GM19193 (cell line): ENCODE data around the gene ICAM2.

Source experiments
- POLR2A ChIP-seq: IDR thresholded peaks from 4 replicates; pipeline ENCODE4 v1.6.1; 2011; ENCODE audit not compliant: insufficient read depth, insufficient read length; ENCODE audit errors: extremely low read depth

ICAM2 gene

DNA sequence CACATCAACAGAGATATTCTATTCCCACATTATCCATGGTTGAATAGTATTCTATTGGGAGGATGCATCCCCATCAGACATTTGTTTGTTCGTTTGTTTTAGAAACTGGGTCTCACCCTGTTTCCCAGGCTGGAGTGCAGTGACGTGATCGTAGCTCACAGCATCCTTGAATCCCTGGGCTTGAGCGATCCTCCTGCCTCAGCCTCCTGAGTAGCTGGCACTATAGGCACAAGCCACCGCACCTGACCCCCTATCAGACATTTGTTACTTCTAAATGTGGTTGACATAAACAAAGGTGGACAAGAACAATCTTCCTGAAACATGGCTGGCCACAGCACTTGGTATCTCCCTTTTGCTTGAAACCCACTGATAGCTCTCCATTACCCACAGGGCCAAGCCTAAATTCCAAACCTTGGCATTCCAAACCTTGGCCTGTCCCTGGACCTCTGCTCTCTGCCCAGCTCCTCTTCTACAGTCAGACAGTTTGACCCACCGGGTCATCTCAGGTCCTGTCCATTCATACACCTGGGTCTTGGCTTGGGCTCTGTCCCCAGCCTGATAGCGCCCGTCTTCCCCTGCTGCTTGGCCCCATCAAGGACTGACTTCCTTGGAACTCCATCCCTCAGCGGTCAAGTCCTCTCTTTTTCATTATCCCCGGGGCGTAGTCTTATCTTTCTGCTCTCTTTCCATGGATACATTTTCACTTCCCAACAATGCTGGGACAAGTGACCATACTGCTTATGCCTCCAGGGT lies 23.8 kb downstream of the ICAM2 start:
- no peak for TF ChIP-seq POLR2A

DNA sequence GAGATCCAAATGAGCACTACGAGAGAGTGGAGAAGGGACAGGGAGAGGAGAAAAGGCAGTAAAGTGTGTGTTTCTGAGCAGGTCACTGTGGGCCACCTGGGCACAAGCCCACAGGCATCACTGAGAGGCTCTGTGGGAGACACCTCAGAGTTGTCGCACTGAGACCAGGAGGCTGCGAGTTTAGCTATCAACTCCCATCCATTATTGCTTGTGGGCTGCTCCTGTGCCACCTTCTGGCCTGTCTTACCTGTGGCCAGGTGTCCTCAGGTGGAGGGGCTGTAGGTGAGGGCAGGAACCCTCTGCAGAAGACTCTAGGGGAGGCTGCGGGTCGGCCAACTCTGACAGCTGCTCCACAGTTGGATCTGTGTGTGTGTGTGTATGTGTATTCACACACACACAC lies 24.8 kb downstream of the ICAM2 start:
- no peak for TF ChIP-seq POLR2A

- no peak for TF ChIP-seq POLR2A
These were observed 27.0 kb downstream of the ICAM2 start for GRCh38 chr17:63993368-63993985.

GRCh38 chr17:63991611-63992010 lies 28.8 kb downstream of the ICAM2 start:
- TF ChIP-seq POLR2A, result no peak

GRCh38 chr17:63989622-63990345 lies 30.6 kb downstream of the ICAM2 start:
- TF ChIP-seq POLR2A, result no peak

DNA sequence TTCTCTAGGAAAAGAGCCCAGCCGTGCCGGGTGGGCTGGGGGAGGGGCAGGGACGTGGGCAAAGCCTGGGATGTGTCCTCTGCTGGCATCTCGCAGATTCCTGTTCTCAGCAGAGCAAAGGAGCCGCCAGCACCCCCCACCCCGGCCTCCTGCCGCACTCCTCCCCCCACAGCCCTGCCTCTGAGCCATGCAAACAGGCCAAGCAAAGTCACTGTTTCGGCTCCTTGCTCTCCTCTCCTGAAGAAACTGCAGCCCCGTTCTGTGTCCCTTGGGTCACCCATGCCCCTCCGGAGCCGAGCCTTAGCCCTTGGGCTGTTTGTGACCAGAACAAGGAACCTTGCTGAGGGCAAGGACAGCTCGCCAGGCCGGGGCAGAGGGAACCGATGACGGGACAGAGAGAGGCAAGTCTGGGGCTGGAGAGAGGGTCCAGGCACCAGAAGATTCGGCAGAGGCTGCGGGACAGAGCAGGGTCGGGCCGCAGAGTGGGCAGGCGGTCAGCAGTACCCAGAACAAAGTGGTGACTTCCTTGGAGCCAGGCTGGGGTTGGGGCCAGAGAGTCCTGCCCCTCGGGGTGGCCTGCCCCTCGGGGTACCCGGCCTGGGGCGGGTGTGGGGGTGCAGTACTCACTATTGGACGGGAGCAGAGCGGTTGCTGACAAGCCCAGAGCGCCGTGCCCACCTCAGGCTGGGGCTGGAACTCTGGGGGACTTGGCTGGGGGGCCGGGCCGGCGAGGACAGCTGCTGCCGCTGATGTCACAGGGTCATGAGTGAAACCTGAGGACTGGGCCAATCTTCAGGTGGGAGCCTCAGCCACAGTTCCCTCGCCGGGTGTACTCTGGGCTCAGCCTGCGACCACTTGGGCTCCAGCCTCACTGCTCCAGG lies 31.5 kb downstream of the ICAM2 start:
- no peak for TF ChIP-seq POLR2A

- no peak for TF ChIP-seq POLR2A
These were observed 32.3 kb downstream of the ICAM2 start for GRCh38 chr17:63988127-63988478.

- no peak for TF ChIP-seq POLR2A
These were observed 33.0 kb downstream of the ICAM2 start for GRCh38 chr17:63987221-63988126.

DNA sequence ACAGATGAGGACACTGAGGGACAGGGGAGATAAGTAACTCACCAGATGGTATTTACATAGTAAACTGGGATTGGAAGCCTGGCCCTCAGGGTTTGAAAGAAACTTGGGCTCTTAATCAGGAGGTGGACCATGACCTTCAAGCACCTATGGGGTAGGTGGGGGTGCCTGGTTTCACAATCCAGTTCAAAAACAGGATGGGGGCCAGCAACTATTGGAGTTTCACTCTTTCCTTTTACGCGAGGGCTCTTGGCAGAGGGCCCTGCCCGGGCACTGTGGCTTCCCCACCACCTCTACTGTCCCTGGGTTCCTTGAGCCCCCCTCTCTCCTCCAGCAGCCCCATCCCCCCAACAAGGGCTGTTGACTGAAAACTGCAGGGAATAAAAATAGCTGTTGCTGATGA lies 33.6 kb downstream of the ICAM2 start:
- no peak for TF ChIP-seq POLR2A

DNA sequence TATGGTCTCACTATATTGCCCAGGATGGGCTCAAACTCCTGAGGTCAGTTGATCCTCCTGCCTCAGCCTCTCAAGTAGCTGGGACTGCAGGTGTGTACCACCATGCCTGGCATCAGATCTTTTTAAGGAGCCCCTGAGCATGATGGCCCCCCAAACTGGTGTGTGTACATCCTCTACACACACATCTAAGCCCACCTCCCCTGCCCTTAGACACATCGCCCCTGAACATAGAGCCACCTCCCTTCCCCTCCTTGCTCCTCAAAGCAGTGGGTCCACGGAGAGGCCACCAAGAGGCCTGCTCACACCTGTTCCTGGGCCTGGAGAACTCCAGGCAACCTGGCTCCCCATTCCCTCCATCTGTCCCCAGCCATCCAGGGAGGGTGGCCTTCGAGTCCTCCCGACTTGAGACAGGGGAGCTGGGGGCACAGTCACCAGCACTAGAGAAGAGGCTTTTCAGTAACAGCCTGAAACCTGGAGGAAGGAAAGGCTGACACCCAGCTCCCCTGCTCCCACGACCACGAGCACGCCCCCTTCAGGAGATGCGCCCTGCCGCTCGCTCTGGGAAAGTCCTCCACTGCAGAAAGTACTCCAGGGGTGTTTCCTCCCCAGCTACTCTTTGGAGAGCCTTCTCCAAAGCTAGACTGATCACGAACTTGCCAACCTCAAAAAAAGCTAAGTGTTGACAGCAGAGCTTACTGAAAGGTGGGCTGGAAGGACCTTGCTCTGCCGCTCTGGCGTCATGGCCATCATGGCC lies 34.9 kb downstream of the ICAM2 start:
- TF ChIP-seq POLR2A, result no peak

DNA sequence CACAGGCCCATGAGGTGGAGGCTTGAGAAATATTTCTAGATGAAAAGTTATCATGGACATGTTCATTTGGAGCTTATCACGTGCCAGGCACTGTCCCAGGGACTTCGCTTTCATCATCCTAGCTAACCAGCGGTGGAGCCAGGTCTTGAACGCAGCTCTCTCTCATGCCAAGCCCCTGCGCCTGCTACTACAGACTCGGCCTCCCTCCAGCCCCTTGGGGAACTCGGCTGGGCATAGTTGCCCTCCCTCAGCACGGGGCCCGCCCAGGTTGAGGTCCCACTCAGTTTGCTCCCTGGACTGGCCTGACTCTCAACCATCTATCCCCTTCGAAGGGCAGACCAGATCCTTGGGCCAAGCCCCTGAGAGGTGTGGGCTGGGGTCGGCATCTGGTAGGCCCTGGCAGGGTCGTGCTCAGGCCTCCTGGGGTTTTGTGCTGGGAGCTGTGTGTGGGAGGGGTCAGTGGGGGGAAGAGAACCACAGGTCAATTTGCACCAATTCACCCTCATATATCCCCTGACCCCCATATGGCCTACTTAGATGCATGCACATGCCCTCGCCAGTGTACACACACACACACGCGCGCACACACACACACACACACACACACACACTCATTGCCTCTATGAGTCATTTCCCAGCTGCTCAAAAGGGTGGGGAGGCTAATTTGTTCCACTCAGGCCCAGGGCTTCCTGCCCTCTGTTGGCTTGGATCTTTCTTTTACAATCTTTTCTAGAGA lies 35.6 kb downstream of the ICAM2 start:
- TF ChIP-seq POLR2A, result no peak

GRCh38 chr17:63984236-63984635 lies 36.2 kb downstream of the ICAM2 start:
- TF ChIP-seq POLR2A, result no peak

DNA sequence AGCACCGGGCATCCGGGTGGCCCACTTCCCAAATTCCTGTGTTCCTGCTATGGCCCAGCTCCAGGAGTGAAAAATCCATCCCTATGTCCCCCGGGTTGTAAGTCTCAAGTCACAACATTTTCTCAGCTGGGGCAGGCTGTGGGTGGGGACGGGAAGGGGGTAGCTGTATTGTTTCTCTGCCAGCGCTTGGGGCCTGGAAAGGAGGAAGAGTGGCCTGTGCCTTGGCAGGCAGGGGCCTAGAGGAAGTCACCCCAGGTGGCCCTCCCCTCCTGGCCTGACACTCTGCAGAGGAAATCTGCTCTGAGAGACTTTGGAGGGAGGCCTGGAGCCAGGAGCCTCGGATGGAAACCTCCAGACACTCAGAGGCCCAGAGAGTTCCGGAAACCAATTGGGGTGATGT lies 37.1 kb downstream of the ICAM2 start:
- no peak for TF ChIP-seq POLR2A
